B cell (primary cell): Measurements from ENCODE around the gene SLC22A31. TPM values are rescaled to one million over a fixed set of nuclear protein-coding genes. Genes with fewer than 3 reads are reported as not detected.

ENCODE experiments used
- ATAC-seq: fragments of 200-7000 bp; cut with Tn5 transposase; one replicate; pipeline ENCODE4 v1.10.0; 2021; ENCODE audit warnings: low read depth, mild to moderate bottlenecking, moderate number of reproducible peaks, moderate library complexity
- CTCF ChIA-PET: fragments of 350-600 bp; sonication (Branson Sonifier 250); formaldehyde crosslinking; loops from one replicate; lab custom pipeline; 2021; ENCODE audit warnings: antibody characterized with exemption, inconsistent platforms; lab: Charles Lee
- POLR2A ChIA-PET: fragments of 350-600 bp; sonication (Branson Sonifier 250); formaldehyde crosslinking; loops from one replicate; lab custom pipeline; 2021; ENCODE audit warnings: antibody characterized with exemption; lab: Charles Lee
- DNase-seq: peaks from one replicate; pipeline ENCODE4 v3.0.0; 2013
- H2AFZ ChIP-seq: 2 replicates; pipeline ENCODE4 v1.6.1; 2012; ENCODE audit warnings: mild to moderate bottlenecking, low read depth, low read length; ENCODE audit not compliant: insufficient read depth, poor library complexity, severe bottlenecking
- H3K27ac ChIP-seq, 2 donors: 1 replicate in 1 of 2; 2 replicates in 1 of 2; pipeline ENCODE4 v1.5.1; 2012 to 2013; ENCODE audit warnings: low read length in 2 of 2, mild to moderate bottlenecking in 2 of 2, moderate library complexity in 1 of 2
- H3K27me3 ChIP-seq, 4 experiments: fragments of 200-600 bp in 1 of 4; sonication (generic) in 1 of 4; replicated peaks in 1 of 4; 1 replicate in 2 of 4; 2 replicates in 2 of 4; pipeline versions ENCODE4 v1.6.1 to v1.7.0; 2013 to 2016; ENCODE audit warnings: low read length in 3 of 4, mild to moderate bottlenecking in 2 of 4, mixed read lengths in 1 of 4, moderate library complexity in 1 of 4; ENCODE audit not compliant: insufficient read depth in 4 of 4, control insufficient read depth in 3 of 4; ENCODE audit errors: control extremely low read depth in 1 of 4
- H3K36me3 ChIP-seq, 2 experiments: replicated peaks in 1 of 2; 1 replicate in 1 of 2; 2 replicates in 1 of 2; pipeline versions ENCODE4 v1.6.1 to v1.7.1; 2013; ENCODE audit warnings: low read length in 1 of 2; ENCODE audit not compliant: insufficient read depth in 2 of 2, control insufficient read depth in 1 of 2; ENCODE audit errors: control extremely low read depth in 1 of 2, extremely low read depth in 1 of 2
- H3K4me1 ChIP-seq, 2 donors: fragments of 200-600 bp in 1 of 2; sonication (generic) in 1 of 2; 1 replicate in 1 of 2; 2 replicates in 1 of 2; pipeline versions ENCODE4 v1.5.1 to v1.6.1; 2013 to 2017; ENCODE audit warnings: low read length in 2 of 2; ENCODE audit not compliant: control insufficient read depth in 2 of 2, insufficient read depth in 2 of 2
- H3K4me2 ChIP-seq: replicated peaks from 2 replicates; pipeline ENCODE3; 2012; ENCODE audit warnings: mild to moderate bottlenecking, low read depth, low read length; ENCODE audit not compliant: poor library complexity, severe bottlenecking
- H3K4me3 ChIP-seq, 5 experiments: fragments of 200-600 bp in 1 of 5; sonication (generic) in 1 of 5; 1 replicate in 3 of 5; 2 replicates in 2 of 5; pipeline versions ENCODE4 v1.5.1 to v1.7.0; 2011 to 2016; ENCODE audit warnings: low read length in 4 of 5, mild to moderate bottlenecking in 4 of 5, low read depth in 2 of 5, control low read depth in 1 of 5, moderate library complexity in 1 of 5; ENCODE audit not compliant: insufficient read depth in 1 of 5; ENCODE audit errors: control extremely low read depth in 1 of 5, extremely low read depth in 1 of 5
- H3K79me2 ChIP-seq: fragments of 200-600 bp; sonication (generic); one replicate; pipeline ENCODE4 v1.6.0; 2016; ENCODE audit warnings: low read length; ENCODE audit not compliant: control insufficient read depth, insufficient read depth
- H3K9ac ChIP-seq: fragments of 200-600 bp; sonication (generic); 2 replicates; pipeline ENCODE4 v1.6.1; 2017; ENCODE audit warnings: mild to moderate bottlenecking, low read length, moderate library complexity
- H3K9me3 ChIP-seq, 3 donors: one replicate each; pipeline versions ENCODE4 v1.6.1 to v1.7.1; 2013; ENCODE audit warnings: low read length in 2 of 3; ENCODE audit not compliant: control insufficient read depth in 2 of 3, insufficient read depth in 1 of 3; ENCODE audit errors: control extremely low read depth in 1 of 3
- H4K20me1 ChIP-seq: 2 replicates; pipeline ENCODE4 v1.6.0; 2012; ENCODE audit warnings: mild to moderate bottlenecking, low read length; ENCODE audit not compliant: insufficient read depth, control insufficient read depth, poor library complexity, severe bottlenecking
- H3K27ac Mint-ChIP-seq: one replicate; pipeline ENCODE4 v1.8.0; 2021; ENCODE audit warnings: mixed read lengths
- H3K27me3 Mint-ChIP-seq: one replicate; pipeline ENCODE4 v1.8.0; 2021; ENCODE audit warnings: mixed read lengths
- H3K4me1 Mint-ChIP-seq: one replicate; pipeline ENCODE4 v1.8.0; 2021; ENCODE audit warnings: mixed read lengths
- H3K4me3 Mint-ChIP-seq: one replicate; pipeline ENCODE4 v1.8.0; 2021; ENCODE audit warnings: mixed read lengths
- H3K9me3 Mint-ChIP-seq: one replicate; pipeline ENCODE4 v1.8.0; 2022; ENCODE audit warnings: mixed read lengths; ENCODE audit not compliant: insufficient read depth
- EZH2 ChIP-seq: IDR thresholded peaks from 2 replicates; pipeline ENCODE4 v1.6.1; 2012; ENCODE audit warnings: borderline replicate concordance, low read depth, mild to moderate bottlenecking, moderate library complexity, low read length; ENCODE audit not compliant: insufficient read depth, poor library complexity, severe bottlenecking
- WGBS: methylation state at CpG from one replicate; pipeline ENCODE4 v1.1.5; 2013; ENCODE audit warnings: missing lambda C conversion rate; ENCODE audit not compliant: insufficient coverage; 5-methylcytosine and 5-hydroxymethylcytosine counted together
- intact Hi-C: fragments of 100-400 bp; cut with micrococcal nuclease; formaldehyde crosslinking; loops from one replicate; pipeline ENCODE4 v1.10.0; 2022
- polyA plus RNA-seq: library from polyadenylated mRNA; depleted of rRNA; stranded (reverse); fragments of >200 nt; gene quantifications from 2 replicates; pipeline ENCODE4 v1.2.3, GENCODE V29; 2012
- total RNA-seq, 2 donors: library from RNA; stranded (reverse); fragments of 120-200 nt in 1 of 2; gene quantifications; 1 replicate in 1 of 2; 2 replicates in 1 of 2; pipeline versions ENCODE4 v1.2.3 to v1.2.4, GENCODE V29; 2013 to 2022
- TF ChIP-seq, protein P1 (sequence below): fragments of 200-600 bp; IDR thresholded peaks from one replicate; pipeline ENCODE4 v1.8.0; 2022; ENCODE audit warnings: antibody characterized with exemption, mild to moderate bottlenecking

SLC22A31 gene
- total and polyA plus RNA-seq, 2 donors (not counting 1 experiment from before 2014, with no cell fraction given): 0.33 TPM; not detected in 1

DNA sequence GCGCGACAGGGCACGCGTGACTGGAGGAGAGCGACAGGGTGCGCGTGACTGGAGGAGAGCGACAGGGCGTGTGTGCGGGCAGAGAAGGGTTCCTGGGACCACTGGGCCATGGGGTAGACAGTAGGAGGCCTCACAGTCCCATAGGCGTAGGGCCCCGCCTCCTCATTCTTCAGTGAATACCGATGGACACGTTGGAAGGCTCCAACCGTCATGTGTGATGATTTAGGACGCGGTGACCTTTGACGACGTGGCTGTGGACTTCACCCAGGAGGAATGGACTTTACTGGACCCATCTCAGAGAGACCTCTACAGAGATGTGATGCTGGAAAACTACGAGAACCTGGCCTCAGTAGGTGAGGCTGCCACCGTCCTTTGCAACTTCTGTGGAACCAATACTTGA is 22.6 kb upstream of the SLC22A31 start:
- WGBS: 96% methylated on average over 21 of the region's 21 CpGs
- Histone ChIP-seq H3K9ac (no peak overlapping the region), H3K27ac (no peak overlapping the region), H3K36me3 (peaks cover 12 to 48% of the 10 kb centered on the region in 2 experiments), H3K4me2 (no peak overlapping the region), H3K4me1 (peaks cover 3 to 5% of the 10 kb centered on the region in 2 donors), H4K20me1 (no peaks in the 10 kb centered on the region), H3K27me3 (no peaks in the 10 kb centered on the region), H3K79me2 (peaks cover 26% of the 10 kb centered on the region), H2AFZ (no peak overlapping the region), H3K9me3 (peaks cover 0 to 16% (median 10%) of the 10 kb centered on the region in 3 donors), H3K4me3 (no peak overlapping the region)
- DNase-seq: no peak
- Mint-ChIP-seq H3K4me1 (peaks cover 5% of the 10 kb centered on the region), H3K27ac (peak overlapping the region; percentile 37), H3K9me3 (no peaks in the 10 kb centered on the region), H3K27me3 (no peaks in the 10 kb centered on the region), H3K4me3 (no peak overlapping the region)
- ChIA-PET CTCF (no interaction called here), POLR2A (no interaction called here)
- no peak for TF ChIP-seq EZH2
- TF ChIP-seq, protein P1, sequence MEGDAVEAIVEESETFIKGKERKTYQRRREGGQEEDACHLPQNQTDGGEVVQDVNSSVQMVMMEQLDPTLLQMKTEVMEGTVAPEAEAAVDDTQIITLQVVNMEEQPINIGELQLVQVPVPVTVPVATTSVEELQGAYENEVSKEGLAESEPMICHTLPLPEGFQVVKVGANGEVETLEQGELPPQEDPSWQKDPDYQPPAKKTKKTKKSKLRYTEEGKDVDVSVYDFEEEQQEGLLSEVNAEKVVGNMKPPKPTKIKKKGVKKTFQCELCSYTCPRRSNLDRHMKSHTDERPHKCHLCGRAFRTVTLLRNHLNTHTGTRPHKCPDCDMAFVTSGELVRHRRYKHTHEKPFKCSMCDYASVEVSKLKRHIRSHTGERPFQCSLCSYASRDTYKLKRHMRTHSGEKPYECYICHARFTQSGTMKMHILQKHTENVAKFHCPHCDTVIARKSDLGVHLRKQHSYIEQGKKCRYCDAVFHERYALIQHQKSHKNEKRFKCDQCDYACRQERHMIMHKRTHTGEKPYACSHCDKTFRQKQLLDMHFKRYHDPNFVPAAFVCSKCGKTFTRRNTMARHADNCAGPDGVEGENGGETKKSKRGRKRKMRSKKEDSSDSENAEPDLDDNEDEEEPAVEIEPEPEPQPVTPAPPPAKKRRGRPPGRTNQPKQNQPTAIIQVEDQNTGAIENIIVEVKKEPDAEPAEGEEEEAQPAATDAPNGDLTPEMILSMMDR: no peak
- no peak for ATAC-seq
- intact Hi-C loops: no loop called here

DNA sequence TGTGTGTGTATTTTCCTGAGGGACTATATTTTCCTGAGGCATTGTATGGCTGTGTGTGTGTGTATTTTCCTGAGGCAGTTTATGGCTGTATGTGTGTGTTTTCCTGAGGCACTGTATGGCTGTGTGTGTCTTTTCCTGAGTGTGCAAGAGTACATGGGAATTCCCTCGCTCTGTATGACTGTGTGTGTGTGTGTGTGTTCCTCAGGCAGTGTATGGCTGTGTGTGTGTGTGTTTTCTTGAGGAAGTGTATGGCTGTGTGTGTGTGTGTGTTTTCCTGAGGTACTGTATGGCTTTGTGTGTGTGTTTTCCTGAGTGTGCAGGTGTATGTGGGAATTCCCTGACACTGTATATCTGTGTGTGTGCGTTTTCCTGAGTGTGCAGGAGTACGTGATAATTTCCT is 21.3 kb upstream of the SLC22A31 start:
- ATAC-seq (no peak), DNase-seq (no peak)
- no peaks in the 10 kb centered on the region for H3K9me3 Mint-ChIP-seq
- Histone ChIP-seq H3K4me3 (no peak overlapping the region), H3K4me2 (no peak overlapping the region), H3K27ac (no peak overlapping the region), H4K20me1 (no peaks in the 10 kb centered on the region), H3K4me1 (peaks cover 8 to 11% of the 10 kb centered on the region in 2 donors), H3K27me3 (no peaks in the 10 kb centered on the region), H3K79me2 (peaks cover 18% of the 10 kb centered on the region), H3K9ac (no peak overlapping the region), H2AFZ (no peak overlapping the region), H3K9me3 (peaks cover 0 to 3% (median 0%) of the 10 kb centered on the region in 3 donors), H3K36me3 (peaks cover 1 to 35% of the 10 kb centered on the region in 2 experiments)
- no peak for TF ChIP-seq EZH2
- TF ChIP-seq, protein P1: no peak
- WGBS: 100% methylated on average over 3 of the region's 3 CpGs
- no peak overlapping the region for H3K27ac Mint-ChIP-seq
- CTCF ChIA-PET: no interaction called here
- H3K4me1 Mint-ChIP-seq: peaks cover 12% of the 10 kb centered on the region
- no peak overlapping the region for H3K4me3 Mint-ChIP-seq
- POLR2A ChIA-PET: interaction anchor here (0.7 kb wide), 1 partner anchor 652 kb away, joined by 3 read pairs; no protein-coding TSS in a partner anchor
- no peaks in the 10 kb centered on the region for H3K27me3 Mint-ChIP-seq
- intact Hi-C loops: no loop called here
